OCI-LY1 (cell line): ENCODE measurements around the gene SEMA5A.

Source experiments
- H2AFZ ChIP-seq: fragments of 200-600 bp; sonication (generic), shearing (Covaris generic); 2 replicates; pipeline ENCODE4 v1.6.0; 2014; ENCODE audit warnings: antibody characterized with exemption, mild to moderate bottlenecking, low read length
- H3F3A ChIP-seq: fragments of 200-600 bp; sonication (generic), shearing (Covaris generic); 2 replicates; pipeline ENCODE4 v1.6.0; 2014; ENCODE audit warnings: mild to moderate bottlenecking, antibody characterized with exemption, low read length, moderate library complexity; ENCODE audit not compliant: insufficient read depth
- H3K27ac ChIP-seq: fragments of 200-600 bp; sonication (generic); 2 replicates; pipeline ENCODE4 v1.5.1; 2014; ENCODE audit warnings: low read length, mixed run types, mild to moderate bottlenecking, low read depth; ENCODE audit not compliant: poor library complexity, severe bottlenecking
- H3K27me3 ChIP-seq: fragments of 200-600 bp; sonication (generic); 2 replicates; pipeline ENCODE4 v1.6.0; 2014; ENCODE audit warnings: antibody characterized with exemption, mild to moderate bottlenecking, low read length, moderate library complexity; ENCODE audit not compliant: insufficient read depth
- H3K36me3 ChIP-seq: fragments of 200-600 bp; sonication (generic); 2 replicates; pipeline ENCODE4 v1.6.1; 2014; ENCODE audit warnings: mild to moderate bottlenecking, antibody characterized with exemption, low read length, moderate library complexity, mixed read lengths; ENCODE audit not compliant: insufficient read depth
- H3K4me1 ChIP-seq: fragments of 200-600 bp; sonication (generic); 2 replicates; pipeline ENCODE4 v1.5.1; 2014; ENCODE audit warnings: mild to moderate bottlenecking, low read length, moderate library complexity; ENCODE audit not compliant: insufficient read depth, severe bottlenecking
- H3K4me2 ChIP-seq: fragments of 200-600 bp; sonication (generic), shearing (Covaris generic); 2 replicates; pipeline ENCODE4 v1.6.1; 2014; ENCODE audit warnings: low read length
- H3K4me3 ChIP-seq: fragments of 200-600 bp; sonication (generic); 2 replicates; pipeline ENCODE4 v1.5.1; 2014; ENCODE audit warnings: low read length, low read depth, mild to moderate bottlenecking, mixed read lengths; ENCODE audit not compliant: poor library complexity, severe bottlenecking
- H3K79me2 ChIP-seq: fragments of 200-600 bp; shearing (Covaris generic); 2 replicates; pipeline ENCODE4 v1.6.1; 2016; ENCODE audit warnings: mixed run types, low read length, mixed read lengths; ENCODE audit not compliant: insufficient read depth
- H3K9ac ChIP-seq: fragments of 200-600 bp; sonication (generic), shearing (Covaris generic); 2 replicates; pipeline ENCODE4 v1.6.1; 2014; ENCODE audit warnings: mild to moderate bottlenecking, low read length, mixed read lengths
- H3K9me2 ChIP-seq: fragments of 200-600 bp; sonication (generic), shearing (Covaris generic); 2 replicates; pipeline ENCODE4 v1.6.1; 2014; ENCODE audit warnings: low read depth, mild to moderate bottlenecking, low read length, mixed read lengths
- H3K9me3 ChIP-seq: fragments of 200-600 bp; shearing (Covaris generic); 2 replicates; pipeline ENCODE4 v1.6.1; 2014; ENCODE audit warnings: low read length, mixed read lengths
- H4K20me1 ChIP-seq: fragments of 200-600 bp; sonication (generic), shearing (Covaris generic); 2 replicates; pipeline ENCODE4 v1.6.0; 2016; ENCODE audit warnings: mild to moderate bottlenecking, low read length; ENCODE audit not compliant: insufficient read depth
- CTCF ChIP-seq: fragments of 200-600 bp; sonication (generic), shearing (Covaris generic); IDR thresholded peaks from 2 replicates; pipeline ENCODE4 v1.5.1; 2017; ENCODE audit warnings: mild to moderate bottlenecking, antibody characterized with exemption, low read length, moderate library complexity, mixed read lengths
- EZH2 ChIP-seq: fragments of 200-600 bp; sonication (generic), shearing (Covaris generic); IDR thresholded peaks from 2 replicates; pipeline ENCODE4 v1.8.0; 2017; ENCODE audit warnings: borderline replicate concordance, mixed run types, mild to moderate bottlenecking, antibody characterized with exemption, low read length, moderate library complexity, mixed read lengths

Gene SEMA5A

DNA sequence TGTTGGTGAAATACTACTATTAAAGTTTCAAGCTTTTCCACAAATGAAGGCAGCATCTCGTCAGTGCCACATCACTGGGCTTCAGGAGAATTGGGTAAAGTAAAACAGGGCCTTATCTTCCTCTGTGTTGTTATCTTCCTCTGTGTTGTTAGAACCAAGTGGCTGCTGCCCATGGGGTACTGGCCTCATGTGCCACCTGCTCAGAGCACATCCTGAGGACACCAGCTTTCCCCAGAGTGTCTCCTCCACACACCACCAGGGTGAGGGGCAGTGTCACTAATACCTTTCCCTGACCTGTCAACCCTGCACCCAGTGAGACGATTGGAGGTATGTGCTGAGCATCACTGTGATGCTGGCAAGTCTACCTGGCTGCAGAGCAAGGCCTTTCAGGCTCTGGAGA, 499.9 kb downstream of the SEMA5A start:
- no peaks in the 10 kb centered on the region for H3K27me3 ChIP-seq
- H3K4me1 ChIP-seq: no peaks in the 10 kb centered on the region
- no peaks in the 10 kb centered on the region for H3K9me3 ChIP-seq
- no peak overlapping the region for H3K27ac ChIP-seq
- H3K4me3 ChIP-seq: no peak overlapping the region
- no peak for TF ChIP-seq EZH2
- no peak for TF ChIP-seq CTCF
- H3K4me2 ChIP-seq: no peak overlapping the region
- no peak overlapping the region for H3K9ac ChIP-seq
- no peaks in the 10 kb centered on the region for H3K79me2 ChIP-seq
- H3K36me3 ChIP-seq: no peaks in the 10 kb centered on the region
- no peaks in the 10 kb centered on the region for H3F3A ChIP-seq
- H3K9me2 ChIP-seq: no peaks in the 10 kb centered on the region
- no peaks in the 10 kb centered on the region for H4K20me1 ChIP-seq
- no peak overlapping the region for H2AFZ ChIP-seq

- Histone ChIP-seq H3K27me3 (no peaks in the 10 kb centered on the region), H3K9me3 (no peaks in the 10 kb centered on the region), H3K4me3 (no peak overlapping the region), H4K20me1 (no peaks in the 10 kb centered on the region), H3K9me2 (no peaks in the 10 kb centered on the region), H3K9ac (no peak overlapping the region), H3F3A (no peaks in the 10 kb centered on the region), H3K27ac (no peak overlapping the region), H2AFZ (no peak overlapping the region), H3K4me1 (no peaks in the 10 kb centered on the region), H3K4me2 (no peak overlapping the region), H3K36me3 (no peaks in the 10 kb centered on the region), H3K79me2 (no peaks in the 10 kb centered on the region)
- TF ChIP-seq CTCF (no peak), EZH2 (no peak)
Measured at GRCh38 chr5:9042241-9042640, 503.6 kb downstream of the SEMA5A start.

DNA sequence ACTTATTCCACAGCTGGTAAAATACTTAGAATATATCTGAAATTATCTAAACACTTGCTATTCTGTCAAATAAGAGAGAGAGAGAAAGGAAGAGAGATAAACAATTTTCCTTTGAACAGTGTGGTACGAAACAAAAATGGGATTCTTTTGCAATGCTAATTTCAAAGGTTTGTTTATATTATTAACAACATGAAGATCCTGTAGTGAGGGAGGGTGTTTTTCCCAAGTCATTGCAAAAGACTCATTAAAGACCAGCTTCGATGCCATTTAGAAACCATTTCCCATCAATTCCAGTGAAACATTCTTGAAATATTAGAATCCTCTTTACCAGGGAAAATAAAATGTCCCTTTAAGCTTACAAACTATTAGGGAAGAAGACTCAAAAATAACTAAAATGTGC, 505.4 kb downstream of the SEMA5A start:
- H3K27me3 ChIP-seq: no peaks in the 10 kb centered on the region
- H3K27ac ChIP-seq: no peak overlapping the region
- H4K20me1 ChIP-seq: no peaks in the 10 kb centered on the region
- H3K9me3 ChIP-seq: no peaks in the 10 kb centered on the region
- H3K9ac ChIP-seq: no peak overlapping the region
- H3K9me2 ChIP-seq: no peaks in the 10 kb centered on the region
- H3K4me2 ChIP-seq: no peak overlapping the region
- no peak overlapping the region for H2AFZ ChIP-seq
- no peak overlapping the region for H3K4me3 ChIP-seq
- H3F3A ChIP-seq: no peaks in the 10 kb centered on the region
- TF ChIP-seq CTCF (no peak), EZH2 (no peak)
- H3K79me2 ChIP-seq: no peaks in the 10 kb centered on the region
- H3K4me1 ChIP-seq: no peaks in the 10 kb centered on the region
- H3K36me3 ChIP-seq: no peaks in the 10 kb centered on the region
